GM19372 (cell line): ENCODE data around the gene SPX.

ENCODE experiments used
- ATAC-seq: cut with Tn5 transposase; IDR thresholded peaks from one replicate; pipeline ENCODE4 v1.9.1; 2021; ENCODE audit warnings: mild to moderate bottlenecking, low read depth, moderate library complexity; ENCODE audit not compliant: unreplicated experiment

Gene SPX

DNA sequence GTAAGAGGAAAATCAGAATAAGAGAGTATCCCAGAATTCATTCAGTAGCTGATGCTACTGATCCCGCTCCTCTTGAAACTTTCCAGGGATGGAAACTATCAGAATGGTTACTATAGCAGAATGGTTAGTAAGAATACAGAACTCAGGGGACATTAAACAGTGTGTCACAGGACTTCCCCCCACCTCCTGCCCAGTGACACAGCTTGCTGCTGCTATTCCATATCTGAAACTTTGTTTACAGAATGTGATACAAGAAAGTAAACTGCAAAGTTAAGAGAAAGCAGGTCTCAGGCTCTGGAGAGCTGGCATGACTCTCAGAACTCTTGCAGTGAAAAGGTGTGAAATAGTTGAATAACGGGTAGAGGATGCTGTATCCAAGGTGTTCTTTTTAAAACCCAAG lies 3.4 kb downstream of the SPX start:
- no peak for ATAC-seq

GRCh38 chr12:21538061-21538653 lies 12.1 kb downstream of the SPX start:
- ATAC-seq, result no peak

- no peak for ATAC-seq
Measured at GRCh38 chr12:21539797-21540196, 13.7 kb downstream of the SPX start.

DNA sequence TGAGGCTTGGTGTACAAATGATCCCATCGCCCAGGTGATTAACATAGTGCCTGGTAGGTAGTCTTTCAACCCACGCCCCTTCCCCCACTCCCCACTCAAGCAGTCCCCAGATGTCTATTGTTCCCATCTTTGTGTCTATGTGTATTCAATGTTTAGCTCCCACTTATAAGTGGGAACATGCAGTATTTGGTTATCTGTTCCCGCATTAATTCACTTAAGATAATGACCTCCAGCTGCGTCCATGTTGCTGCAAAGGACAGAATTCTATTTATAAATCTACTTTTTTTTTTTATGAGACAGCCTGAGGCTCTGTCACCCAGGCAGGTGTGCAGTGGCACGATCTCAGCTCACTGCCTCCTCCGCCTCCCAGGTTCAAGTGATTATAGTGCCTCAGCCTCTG lies 15.7 kb downstream of the SPX start:
- no peak for ATAC-seq

- ATAC-seq, result no peak
Measured at GRCh38 chr12:21542403-21542802, 16.3 kb downstream of the SPX start.

DNA sequence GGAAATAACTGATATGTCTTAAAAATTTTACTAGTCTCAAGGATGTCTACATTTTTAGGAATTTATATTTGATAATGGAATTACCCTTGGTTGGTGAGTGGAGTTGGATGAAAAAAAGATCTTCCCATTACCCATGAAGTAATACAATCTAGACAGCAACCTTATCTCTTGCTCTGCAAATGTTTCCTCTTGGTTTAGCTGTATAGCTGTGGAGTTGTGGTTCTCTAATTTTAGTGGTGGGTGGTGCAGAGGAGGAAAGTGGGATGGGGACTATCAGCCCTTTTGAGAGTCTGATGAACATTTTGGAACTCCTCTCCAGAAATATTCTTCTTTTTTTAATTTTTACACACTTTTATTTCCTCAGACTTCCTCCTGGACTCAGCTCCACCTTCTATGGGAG lies 17.1 kb downstream of the SPX start:
- ATAC-seq, result no peak

DNA sequence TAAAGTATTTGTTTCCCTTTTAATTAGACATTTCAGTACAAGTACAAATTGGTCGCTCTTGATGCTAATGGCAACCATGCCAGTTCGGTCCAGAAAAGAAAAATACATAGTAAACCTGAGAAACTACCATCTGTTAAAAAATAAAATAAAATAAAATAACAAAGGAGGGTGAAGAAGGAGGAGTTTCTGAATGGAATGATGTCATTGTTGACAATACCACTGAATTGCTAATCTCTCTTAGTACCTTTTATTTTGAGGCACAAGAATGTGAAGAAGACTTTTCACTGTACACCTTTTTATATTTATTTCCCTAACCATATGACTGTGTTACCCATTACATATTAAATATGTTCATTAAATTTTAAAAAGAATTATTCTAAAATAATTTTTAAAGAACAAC lies 19.5 kb downstream of the SPX start:
- no peak for ATAC-seq

DNA sequence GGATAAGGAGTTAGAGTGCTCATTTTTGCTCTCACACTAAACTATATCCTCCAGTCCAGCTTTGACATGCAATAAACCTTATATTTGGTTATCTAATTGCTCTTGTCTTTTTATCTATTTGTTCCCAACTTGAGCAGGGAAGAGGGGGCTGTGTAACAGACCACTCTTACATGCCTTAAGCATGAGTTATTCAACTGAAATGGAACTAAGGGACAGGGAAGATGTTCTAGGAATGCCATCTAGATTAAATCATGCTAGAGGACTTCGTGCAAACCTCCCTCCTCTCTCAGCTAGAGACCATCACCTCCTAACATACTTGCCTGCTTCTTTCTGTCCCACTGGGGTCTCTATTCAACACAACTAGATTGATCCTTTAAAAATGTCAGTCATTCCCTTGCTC lies 20.6 kb downstream of the SPX start:
- no peak for ATAC-seq

DNA sequence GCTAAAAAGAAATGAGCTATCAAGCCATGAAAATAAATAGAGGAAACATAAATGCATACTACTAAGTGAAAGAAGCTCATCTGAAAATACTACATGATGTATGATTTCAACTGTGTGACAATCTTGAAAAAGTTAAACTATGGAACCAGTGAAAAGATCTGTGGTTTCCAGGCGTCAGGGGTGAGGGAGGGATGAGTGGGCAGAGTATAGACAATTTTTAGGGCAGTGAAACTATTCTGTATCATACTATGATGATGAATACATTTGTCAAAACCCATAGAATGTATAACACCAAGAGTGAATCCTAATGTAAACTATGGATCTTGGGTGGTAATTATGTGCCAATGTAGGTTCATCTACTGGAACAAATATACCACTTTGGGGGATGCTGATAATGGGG lies 21.3 kb downstream of the SPX start:
- no peak for ATAC-seq

DNA sequence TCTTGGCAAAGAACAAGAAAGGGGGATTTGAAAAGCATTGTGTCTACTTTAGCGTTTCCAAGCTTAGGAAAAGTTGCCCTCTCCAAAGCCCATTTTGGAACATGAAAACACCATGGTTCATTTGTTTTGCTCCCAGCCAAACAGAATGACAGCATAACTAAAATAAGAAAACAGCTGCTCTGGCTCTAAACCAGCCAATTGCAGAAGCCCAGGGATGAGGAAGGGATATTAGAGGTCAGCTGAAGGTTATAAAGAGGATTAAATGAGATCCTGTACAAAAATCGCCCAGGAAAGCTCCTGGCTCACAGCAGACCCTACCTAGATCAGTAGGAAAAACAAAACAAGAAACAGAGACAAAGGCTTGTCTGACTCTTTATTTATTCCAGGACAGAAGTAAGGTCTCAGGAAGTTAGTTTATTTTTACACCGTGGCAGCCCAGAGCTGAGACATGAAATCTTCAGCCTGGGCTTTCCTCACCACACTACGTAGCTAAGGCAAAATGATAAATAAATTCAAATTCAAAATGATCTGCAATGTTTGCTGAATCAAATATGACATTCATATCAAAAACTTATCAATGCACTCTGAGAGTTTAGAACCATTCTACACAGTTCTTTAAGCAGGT lies 25.9 kb downstream of the SPX start:
- ATAC-seq, result no peak

DNA sequence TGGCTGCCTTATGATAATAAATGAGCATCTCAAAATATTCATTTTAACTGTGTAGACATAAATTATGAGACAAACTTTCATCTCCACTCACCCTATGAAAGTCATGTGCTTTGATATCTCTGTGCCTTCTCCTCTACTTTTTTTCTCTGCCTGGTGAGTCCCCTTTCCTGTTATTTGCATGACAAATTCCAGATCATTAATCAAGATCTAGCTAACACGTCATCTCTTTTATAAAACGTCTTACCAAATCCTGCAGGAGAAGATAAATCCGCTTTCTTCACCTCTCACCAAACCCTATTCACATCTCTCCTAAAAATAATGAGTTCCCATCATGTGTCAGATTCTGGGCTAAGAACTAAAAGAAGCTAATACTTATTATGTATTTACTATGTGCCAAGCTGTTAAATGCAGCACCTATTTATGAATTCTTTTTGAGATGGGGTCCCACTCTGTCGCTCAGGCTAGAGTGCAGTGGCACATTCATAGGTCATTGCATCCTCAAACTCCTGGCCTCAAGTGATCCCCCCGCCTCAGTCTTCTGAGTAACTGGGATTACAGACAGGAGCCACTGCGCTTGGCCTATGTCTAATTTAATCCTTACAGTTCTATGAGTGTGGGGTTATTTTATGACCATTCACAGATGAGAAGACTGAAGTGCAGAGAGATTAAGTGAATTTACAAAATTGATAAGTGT lies 26.7 kb downstream of the SPX start:
- ATAC-seq, result no peak

DNA sequence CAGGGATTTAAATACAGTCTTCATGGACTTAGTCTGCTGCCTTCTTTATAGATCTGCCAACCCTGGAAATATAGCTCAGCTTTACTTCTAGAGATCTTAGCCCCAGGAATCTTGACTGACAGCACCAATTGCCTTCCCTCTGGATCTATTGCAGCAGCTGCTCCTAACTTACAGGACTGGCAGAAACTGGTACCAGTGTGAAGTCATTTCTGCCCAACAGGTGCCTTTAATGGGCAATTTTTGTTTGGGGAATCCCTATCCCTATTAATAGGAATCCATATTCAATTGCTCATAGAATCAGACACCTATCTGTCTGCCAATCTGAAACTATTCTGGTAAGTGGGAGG lies 27.2 kb downstream of the SPX start:
- ATAC-seq, result no peak

- no peak for ATAC-seq
Measured at GRCh38 chr12:21558100-21558679, 32.1 kb downstream of the SPX start.

DNA sequence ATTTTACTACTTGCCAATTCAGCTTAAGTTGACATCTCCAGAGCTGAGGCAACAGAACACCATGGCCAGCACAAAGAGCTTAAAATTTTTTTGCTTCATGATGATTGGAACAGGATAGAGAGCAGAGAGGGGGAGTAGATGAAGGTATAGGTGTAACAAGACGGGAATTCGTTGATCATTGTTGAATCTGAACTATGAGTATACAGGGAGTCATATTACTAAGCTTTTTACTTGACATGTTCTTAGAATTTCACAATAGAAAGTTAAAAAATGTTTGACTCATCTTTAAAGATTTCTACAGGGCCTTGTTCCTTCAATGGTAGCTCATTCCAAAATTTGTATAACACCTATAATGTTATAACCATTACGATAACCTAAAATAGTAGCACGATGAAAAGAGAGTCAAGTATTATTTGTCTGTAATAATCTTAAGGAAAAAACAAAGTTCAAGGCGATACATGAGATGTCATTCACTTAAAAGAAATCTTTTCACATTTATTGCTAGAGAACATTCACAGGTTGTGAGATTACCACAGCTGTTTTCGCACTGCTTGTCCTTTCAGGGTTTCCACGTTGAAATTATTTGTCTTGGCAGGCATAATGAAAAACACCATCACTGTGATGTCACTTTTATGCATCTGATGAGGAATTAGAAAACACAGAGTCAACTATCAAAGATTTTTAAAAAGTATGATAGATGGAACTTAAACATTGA lies 33.9 kb downstream of the SPX start:
- ATAC-seq, result no peak

DNA sequence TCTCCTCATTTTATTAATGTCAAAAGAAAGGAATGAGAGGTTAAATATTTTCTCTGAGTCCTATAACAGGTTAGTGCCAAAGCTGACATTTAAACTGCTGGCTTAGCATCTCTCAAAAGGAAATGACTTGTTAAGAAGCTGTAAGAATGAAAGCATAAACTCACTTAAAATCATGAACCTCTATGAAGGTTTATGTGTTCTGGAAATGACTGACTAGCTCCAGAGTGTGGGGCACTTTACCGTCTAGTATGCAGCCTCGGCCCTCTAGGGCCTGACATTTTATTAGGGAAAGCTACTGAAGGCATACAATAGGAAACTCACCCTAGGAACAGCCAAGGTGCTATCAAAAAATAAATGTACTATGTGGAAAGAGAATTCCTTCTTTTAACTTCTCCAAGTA lies 35.1 kb downstream of the SPX start:
- no peak for ATAC-seq

- ATAC-seq, result no peak
Measured at GRCh38 chr12:21562859-21563258, 36.8 kb downstream of the SPX start.

- no peak for ATAC-seq
Measured at GRCh38 chr12:21566223-21566906, 40.3 kb downstream of the SPX start.

GRCh38 chr12:21566907-21567394 lies 40.9 kb downstream of the SPX start:
- ATAC-seq, result no peak

- ATAC-seq, result no peak
Measured at GRCh38 chr12:21568115-21568514, 42.0 kb downstream of the SPX start.

DNA sequence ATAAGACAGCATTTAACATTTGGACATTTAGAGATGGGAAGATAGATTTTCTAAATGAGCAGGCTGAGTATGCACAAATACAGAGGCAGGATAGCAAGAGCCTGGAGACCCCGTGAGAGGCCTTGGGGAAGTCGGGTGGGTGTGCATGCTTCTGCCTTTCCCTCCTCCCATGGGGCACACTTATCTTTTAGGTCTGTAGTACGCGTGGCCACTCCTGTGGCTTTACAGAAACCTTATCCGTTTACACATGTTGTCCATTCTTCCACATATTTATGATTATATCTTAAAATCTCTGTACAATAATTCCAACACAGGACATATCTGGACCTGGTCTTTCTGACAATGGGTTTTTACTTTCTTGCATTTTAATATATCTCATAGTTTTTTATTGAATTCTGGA lies 45.0 kb downstream of the SPX start:
- no peak for ATAC-seq
